OCI-LY1 (cell line): Measurements from ENCODE around the gene CGB3.

Experiments
- EZH2 ChIP-seq: fragments of 200-600 bp; sonication (generic), shearing (Covaris generic); IDR thresholded peaks from 2 replicates; pipeline ENCODE4 v1.8.0; 2017; ENCODE audit warnings: borderline replicate concordance, mixed run types, mild to moderate bottlenecking, antibody characterized with exemption, low read length, moderate library complexity, mixed read lengths
- TF ChIP-seq, protein P1 (sequence below): fragments of 200-600 bp; sonication (generic), shearing (Covaris generic); IDR thresholded peaks from 2 replicates; pipeline ENCODE4 v1.5.1; 2017; ENCODE audit warnings: mild to moderate bottlenecking, antibody characterized with exemption, low read length, moderate library complexity, mixed read lengths

DNA sequence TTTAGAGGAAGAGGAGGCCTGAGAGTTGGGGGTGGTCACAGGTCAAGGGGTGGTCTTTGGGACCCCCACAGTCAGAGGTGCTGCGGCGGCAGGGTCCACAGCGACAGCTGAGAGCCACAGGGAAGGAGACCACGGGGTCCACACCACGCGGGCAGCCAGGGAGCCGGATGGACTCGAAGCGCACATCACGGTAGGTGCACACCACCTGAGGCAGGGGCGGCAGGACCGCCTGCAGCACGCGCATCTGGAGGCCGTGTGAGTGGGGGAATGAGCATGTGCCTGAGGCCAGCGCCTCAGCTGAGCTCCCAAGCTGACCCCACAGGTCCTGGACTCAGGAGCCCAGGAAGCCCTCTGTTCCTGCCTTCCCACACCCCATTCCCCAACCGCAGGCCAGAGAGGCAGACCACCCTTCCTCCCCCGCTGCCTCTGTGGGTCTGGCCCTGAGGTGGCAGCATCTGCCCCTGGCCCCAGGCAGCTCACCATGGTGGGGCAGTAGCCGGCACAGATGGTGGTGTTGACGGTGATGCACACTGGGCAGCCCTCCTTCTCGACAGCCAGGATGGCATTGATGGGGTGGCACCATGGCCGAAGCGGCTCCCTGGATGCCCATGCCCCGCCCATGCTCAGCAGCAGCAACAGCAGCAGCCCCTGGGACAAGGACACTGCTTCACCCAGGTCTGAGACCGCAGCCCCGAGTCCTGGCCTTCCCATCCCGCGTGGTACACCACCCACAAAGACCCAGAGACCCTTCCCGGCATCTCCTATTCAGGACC, 7.9 kb downstream of the CGB3 start:
- TF ChIP-seq, protein P1, sequence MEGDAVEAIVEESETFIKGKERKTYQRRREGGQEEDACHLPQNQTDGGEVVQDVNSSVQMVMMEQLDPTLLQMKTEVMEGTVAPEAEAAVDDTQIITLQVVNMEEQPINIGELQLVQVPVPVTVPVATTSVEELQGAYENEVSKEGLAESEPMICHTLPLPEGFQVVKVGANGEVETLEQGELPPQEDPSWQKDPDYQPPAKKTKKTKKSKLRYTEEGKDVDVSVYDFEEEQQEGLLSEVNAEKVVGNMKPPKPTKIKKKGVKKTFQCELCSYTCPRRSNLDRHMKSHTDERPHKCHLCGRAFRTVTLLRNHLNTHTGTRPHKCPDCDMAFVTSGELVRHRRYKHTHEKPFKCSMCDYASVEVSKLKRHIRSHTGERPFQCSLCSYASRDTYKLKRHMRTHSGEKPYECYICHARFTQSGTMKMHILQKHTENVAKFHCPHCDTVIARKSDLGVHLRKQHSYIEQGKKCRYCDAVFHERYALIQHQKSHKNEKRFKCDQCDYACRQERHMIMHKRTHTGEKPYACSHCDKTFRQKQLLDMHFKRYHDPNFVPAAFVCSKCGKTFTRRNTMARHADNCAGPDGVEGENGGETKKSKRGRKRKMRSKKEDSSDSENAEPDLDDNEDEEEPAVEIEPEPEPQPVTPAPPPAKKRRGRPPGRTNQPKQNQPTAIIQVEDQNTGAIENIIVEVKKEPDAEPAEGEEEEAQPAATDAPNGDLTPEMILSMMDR: no peak
- no peak for TF ChIP-seq EZH2
